Effector memory CD8-positive, alpha-beta T cell (primary cell): ENCODE results near the gene STIL.

Experiments used
- ATAC-seq: fragments of 150-1000 bp; cut with Tn5 transposase; replicated peaks from 2 replicates; pipeline ENCODE4 v1.10.0; 2021; ENCODE audit warnings: mild to moderate bottlenecking, moderate library complexity
- DNase-seq, 3 experiments: peaks; one replicate each; pipeline ENCODE4 v3.0.0; 2021
- H3K27ac Mint-ChIP-seq, 2 donors: one replicate each; pipeline ENCODE4 v1.8.0; 2022; ENCODE audit warnings: mild to moderate bottlenecking in 2 of 2, mixed read lengths in 2 of 2, moderate library complexity in 2 of 2
- H3K27me3 Mint-ChIP-seq, 2 donors: one replicate each; pipeline ENCODE4 v1.8.0; 2022; ENCODE audit warnings: mixed read lengths in 2 of 2
- H3K36me3 Mint-ChIP-seq: one replicate; pipeline ENCODE4 v1.8.0; 2022; ENCODE audit warnings: mild to moderate bottlenecking, moderate library complexity, mixed read lengths; ENCODE audit not compliant: insufficient read depth
- H3K4me1 Mint-ChIP-seq, 2 donors: one replicate each; pipeline ENCODE4 v1.8.0; 2022; ENCODE audit warnings: low read depth in 2 of 2, mixed read lengths in 2 of 2
- H3K4me3 Mint-ChIP-seq, 2 donors: one replicate each; pipeline ENCODE4 v1.8.0; 2022; ENCODE audit warnings: mild to moderate bottlenecking in 2 of 2, mixed read lengths in 2 of 2, moderate library complexity in 2 of 2
- H3K9me3 Mint-ChIP-seq, 2 donors: one replicate each; pipeline ENCODE4 v1.8.0; 2022; ENCODE audit warnings: mixed read lengths in 2 of 2

STIL gene

GRCh38 chr1:47227341-47228232 is 86.4 kb downstream of the STIL start:
- Mint-ChIP-seq H3K27ac (no peak overlapping the region), H3K27me3 (peaks cover 0 to 67% of the 10 kb centered on the region in 2 donors), H3K4me3 (no peak overlapping the region), H3K9me3 (no peaks in the 10 kb centered on the region), H3K4me1 (peaks cover 28 to 31% of the 10 kb centered on the region in 2 donors), H3K36me3 (no peaks in the 10 kb centered on the region)
- DNase-seq, result no peak
- no peak for ATAC-seq

GRCh38 chr1:47226839-47227215 is 87.1 kb downstream of the STIL start:
- H3K9me3 Mint-ChIP-seq, result no peaks in the 10 kb centered on the region
- no peak overlapping the region for H3K4me3 Mint-ChIP-seq
- peaks cover 24 to 26% of the 10 kb centered on the region in 2 donors for H3K4me1 Mint-ChIP-seq
- no peak for ATAC-seq
- DNase-seq, result no peak
- peaks cover 0 to 62% of the 10 kb centered on the region in 2 donors for H3K27me3 Mint-ChIP-seq
- H3K27ac Mint-ChIP-seq, result no peak overlapping the region
- no peaks in the 10 kb centered on the region for H3K36me3 Mint-ChIP-seq

- ATAC-seq (no peak), DNase-seq (no peak)
- no peak overlapping the region for H3K27ac Mint-ChIP-seq
- H3K4me1 Mint-ChIP-seq, result peaks cover 19 to 22% of the 10 kb centered on the region in 2 donors
- H3K36me3 Mint-ChIP-seq, result no peaks in the 10 kb centered on the region
- H3K4me3 Mint-ChIP-seq, result peak overlapping the region; percentile 22 to 62
- peaks cover 0 to 62% of the 10 kb centered on the region in 2 donors for H3K27me3 Mint-ChIP-seq
- no peaks in the 10 kb centered on the region for H3K9me3 Mint-ChIP-seq
Observed at GRCh38 chr1:47226121-47226838, 87.7 kb downstream of the STIL start.

GRCh38 chr1:47225430-47226100 is 88.4 kb downstream of the STIL start:
- Mint-ChIP-seq H3K27me3 (peaks cover 0 to 63% of the 10 kb centered on the region in 2 donors), H3K4me1 (peaks cover 17 to 18% of the 10 kb centered on the region in 2 donors), H3K36me3 (no peaks in the 10 kb centered on the region)

GRCh38 chr1:47224676-47225399 is 89.1 kb downstream of the STIL start:
- no peak overlapping the region for H3K4me3 Mint-ChIP-seq
- no peak overlapping the region for H3K27ac Mint-ChIP-seq
- H3K4me1 Mint-ChIP-seq, result peaks cover 10% of the 10 kb centered on the region in 2 donors
- ATAC-seq (peak; percentile 12), DNase-seq (no peak)
- H3K36me3 Mint-ChIP-seq, result no peaks in the 10 kb centered on the region
- peaks cover 0 to 57% of the 10 kb centered on the region in 2 donors for H3K27me3 Mint-ChIP-seq
- no peaks in the 10 kb centered on the region for H3K9me3 Mint-ChIP-seq

More at GRCh38 chr1:47225430-47226100, 88.4 kb downstream of the STIL start:
- Mint-ChIP-seq H3K9me3 (no peaks in the 10 kb centered on the region), H3K27ac (no peak overlapping the region), H3K4me3 (peak overlapping the region; percentile 22 to 62)
- ATAC-seq (no peak), DNase-seq (no peak)

GRCh38 chr1:47223921-47224675 is 89.8 kb downstream of the STIL start:
- no peak overlapping the region for H3K4me3 Mint-ChIP-seq
- ATAC-seq, result no peak
- H3K36me3 Mint-ChIP-seq, result no peaks in the 10 kb centered on the region
- DNase-seq, result no peak
- H3K27me3 Mint-ChIP-seq, result peaks cover 0 to 50% of the 10 kb centered on the region in 2 donors
- no peaks in the 10 kb centered on the region for H3K9me3 Mint-ChIP-seq
- peaks cover 5% of the 10 kb centered on the region in 2 donors for H3K4me1 Mint-ChIP-seq
- no peak overlapping the region for H3K27ac Mint-ChIP-seq

GRCh38 chr1:47223174-47223920 is 90.6 kb downstream of the STIL start:
- H3K27me3 Mint-ChIP-seq, result peaks cover 0 to 43% of the 10 kb centered on the region in 2 donors
- no peaks in the 10 kb centered on the region for H3K9me3 Mint-ChIP-seq
- no peak overlapping the region for H3K4me3 Mint-ChIP-seq
- H3K27ac Mint-ChIP-seq, result no peak overlapping the region
- ATAC-seq (no peak), DNase-seq (no peak)
- no peaks in the 10 kb centered on the region for H3K36me3 Mint-ChIP-seq
- peaks cover 5% of the 10 kb centered on the region in 2 donors for H3K4me1 Mint-ChIP-seq

- Mint-ChIP-seq H3K27ac (no peak overlapping the region), H3K4me1 (peaks cover 5% of the 10 kb centered on the region in 2 donors), H3K4me3 (no peak overlapping the region), H3K36me3 (no peaks in the 10 kb centered on the region), H3K9me3 (no peaks in the 10 kb centered on the region), H3K27me3 (peaks cover 0 to 35% of the 10 kb centered on the region in 2 donors)
- no peak for DNase-seq
- no peak for ATAC-seq
Observed at GRCh38 chr1:47222476-47222875, 91.5 kb downstream of the STIL start.

GRCh38 chr1:47219590-47220220 is 94.2 kb downstream of the STIL start:
- DNase-seq (no peak), ATAC-seq (no peak)
- Mint-ChIP-seq H3K27ac (no peak overlapping the region), H3K4me1 (no peaks in the 10 kb centered on the region), H3K27me3 (peaks cover 0 to 16% of the 10 kb centered on the region in 2 donors), H3K9me3 (no peaks in the 10 kb centered on the region), H3K36me3 (no peaks in the 10 kb centered on the region), H3K4me3 (no peak overlapping the region)

GRCh38 chr1:47219001-47219400 is 94.9 kb downstream of the STIL start:
- H3K36me3 Mint-ChIP-seq, result no peaks in the 10 kb centered on the region
- DNase-seq, result no peak
- no peaks in the 10 kb centered on the region for H3K9me3 Mint-ChIP-seq
- H3K27me3 Mint-ChIP-seq, result peaks cover 0 to 16% of the 10 kb centered on the region in 2 donors
- H3K4me3 Mint-ChIP-seq, result no peak overlapping the region
- no peaks in the 10 kb centered on the region for H3K4me1 Mint-ChIP-seq
- no peak for ATAC-seq
- no peak overlapping the region for H3K27ac Mint-ChIP-seq

- ATAC-seq (no peak), DNase-seq (no peak)
- no peaks in the 10 kb centered on the region for H3K36me3 Mint-ChIP-seq
- H3K4me1 Mint-ChIP-seq, result no peaks in the 10 kb centered on the region
- H3K9me3 Mint-ChIP-seq, result no peaks in the 10 kb centered on the region
- H3K27ac Mint-ChIP-seq, result no peak overlapping the region
- H3K4me3 Mint-ChIP-seq, result no peak overlapping the region
- H3K27me3 Mint-ChIP-seq, result peaks cover 0 to 11% of the 10 kb centered on the region in 2 donors
Observed at GRCh38 chr1:47216278-47217059, 97.5 kb downstream of the STIL start.
